ENCODE measurements around the gene SCYGR2.

GRCh38 chr2:227562581-227562980, 36.1 kb upstream of the SCYGR2 start:
- TF ChIP-seq POLR2AphosphoS5 (IDR thresholded peaks at IDR 0.05) (no peak), POLR2A (IDR thresholded peaks at IDR 0.05) (no peak)
- TF ChIP-seq, protein P1, sequence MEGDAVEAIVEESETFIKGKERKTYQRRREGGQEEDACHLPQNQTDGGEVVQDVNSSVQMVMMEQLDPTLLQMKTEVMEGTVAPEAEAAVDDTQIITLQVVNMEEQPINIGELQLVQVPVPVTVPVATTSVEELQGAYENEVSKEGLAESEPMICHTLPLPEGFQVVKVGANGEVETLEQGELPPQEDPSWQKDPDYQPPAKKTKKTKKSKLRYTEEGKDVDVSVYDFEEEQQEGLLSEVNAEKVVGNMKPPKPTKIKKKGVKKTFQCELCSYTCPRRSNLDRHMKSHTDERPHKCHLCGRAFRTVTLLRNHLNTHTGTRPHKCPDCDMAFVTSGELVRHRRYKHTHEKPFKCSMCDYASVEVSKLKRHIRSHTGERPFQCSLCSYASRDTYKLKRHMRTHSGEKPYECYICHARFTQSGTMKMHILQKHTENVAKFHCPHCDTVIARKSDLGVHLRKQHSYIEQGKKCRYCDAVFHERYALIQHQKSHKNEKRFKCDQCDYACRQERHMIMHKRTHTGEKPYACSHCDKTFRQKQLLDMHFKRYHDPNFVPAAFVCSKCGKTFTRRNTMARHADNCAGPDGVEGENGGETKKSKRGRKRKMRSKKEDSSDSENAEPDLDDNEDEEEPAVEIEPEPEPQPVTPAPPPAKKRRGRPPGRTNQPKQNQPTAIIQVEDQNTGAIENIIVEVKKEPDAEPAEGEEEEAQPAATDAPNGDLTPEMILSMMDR (IDR thresholded peaks at IDR 0.05) = no peak

Data from breast epithelium (tissue), 3 donors.